Fibroblast of lung (primary cell): Measurements from ENCODE around the gene SPACDR.

Experiments used
- CTCF ChIP-seq, 2 donors: IDR thresholded peaks in 1 of 2; conservative IDR thresholded peaks in 1 of 2; 1 replicate in 1 of 2; 2 replicates in 1 of 2; pipeline ENCODE4 v1.5.1; 2011 to 2012; ENCODE audit warnings: low read length in 2 of 2, control low read depth in 1 of 2, inconsistent platforms in 1 of 2, low read depth in 1 of 2, mild to moderate bottlenecking in 1 of 2
- EZH2 ChIP-seq: IDR thresholded peaks from 2 replicates; pipeline ENCODE4 v1.5.1; 2012; ENCODE audit warnings: low read length, control low read depth, mild to moderate bottlenecking; ENCODE audit errors: missing control alignments

- TF ChIP-seq EZH2 = no peak
- no peak for TF ChIP-seq CTCF (conservative IDR thresholded peaks at IDR 0.05 in 1 of 2, IDR thresholded peaks at IDR 0.05 in 1 of 2; ENCODE audit: low read depth in 1 of 2, low read length in 2 of 2)
Observed at GRCh38 chr7:100427762-100428198, 36.3 kb downstream of the SPACDR start.
